Measurements from ENCODE around the gene PRKCA. TPM values are rescaled to one million over a fixed set of nuclear protein-coding genes. Genes with fewer than 3 reads are reported as not detected.

PRKCA gene
- total RNA-seq, 1 experiment from 2014 or later = 20.7 TPM

DNA sequence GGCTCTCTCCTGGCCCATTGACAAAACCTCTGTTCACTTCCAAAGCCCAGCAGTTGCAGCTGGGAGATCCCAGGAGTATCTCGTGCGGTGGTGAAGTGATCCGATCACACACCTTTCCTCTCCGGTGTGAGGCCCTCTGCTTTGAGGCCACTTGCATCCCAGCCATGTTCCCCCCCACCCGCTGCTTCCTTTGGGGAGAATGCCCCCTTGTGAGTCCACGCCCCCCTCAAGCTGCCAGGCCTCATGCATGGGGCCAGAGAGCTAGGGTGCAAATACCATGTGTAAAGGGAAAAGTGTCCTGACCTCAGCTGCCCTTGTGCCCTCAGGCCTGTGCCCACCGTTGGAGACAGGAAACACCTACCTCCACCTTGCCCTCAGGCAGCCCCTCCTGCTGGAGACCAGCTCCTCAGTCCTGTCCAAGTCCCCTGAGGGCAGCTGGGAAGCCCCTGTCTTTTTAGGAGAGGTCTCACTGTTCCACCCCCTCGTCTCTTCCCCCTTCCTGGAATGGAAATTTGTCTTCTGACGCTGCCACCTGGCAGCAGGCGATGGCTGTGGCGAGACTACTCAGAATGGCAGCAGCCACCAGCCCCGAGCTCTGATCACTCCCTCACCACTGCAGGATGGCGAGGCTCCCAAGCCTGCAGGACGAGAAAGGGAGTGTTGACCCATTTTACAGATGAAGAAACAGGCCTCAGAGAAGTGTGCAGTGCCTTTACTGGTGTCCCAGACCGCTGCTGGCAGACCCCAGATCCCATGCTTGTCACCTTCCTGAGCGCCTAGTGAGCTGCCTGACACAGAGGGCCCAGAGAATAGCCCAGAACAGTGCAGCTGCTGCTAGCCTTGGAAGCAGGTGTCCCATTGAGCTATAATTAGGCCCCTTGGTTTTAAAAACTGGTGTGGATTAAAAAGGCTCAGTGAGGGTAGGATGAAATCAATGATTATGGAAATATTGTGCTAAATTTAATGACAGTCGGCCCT lies 411.9 kb downstream of the PRKCA start:
- intact Hi-C loops (cut with micrococcal nuclease) = loop anchor here (1.0 to 10.0 kb wide), 6 partner anchors 186 to 650 kb away; partner anchors contain the start of gene PSMD12
- DNase-seq (ENCODE audit: unreplicated experiment) = no peak
- H3K4me1 Mint-ChIP-seq (ENCODE audit: insufficient read depth, unreplicated experiment) = peaks cover 5% of the 10 kb centered on the region
- H3K27ac Mint-ChIP-seq (ENCODE audit: low read depth, unreplicated experiment) = no peak overlapping the region
- no peaks in the 10 kb centered on the region for H3K9me3 Mint-ChIP-seq (ENCODE audit: unreplicated experiment)
- H3K4me3 Mint-ChIP-seq (ENCODE audit: unreplicated experiment) = no peak overlapping the region
- CTCF ChIA-PET = interaction anchor here (0.6 to 4.5 kb wide), 16 partner anchors 17 to 1394 kb away, joined by 3 to 29 read pairs (median 5); no protein-coding TSS in a partner anchor
- BruUV-seq (replicated peaks) = no TSS peak
- POLR2A ChIA-PET = interaction anchor here (0.5 to 0.7 kb wide), 5 partner anchors 23 to 749 kb away, joined by 3 to 4 read pairs (median 3); no protein-coding TSS in a partner anchor
- no peaks in the 10 kb centered on the region for H3K36me3 Mint-ChIP-seq (ENCODE audit: insufficient read depth, unreplicated experiment)
- no peaks in the 10 kb centered on the region for H3K27me3 Mint-ChIP-seq (ENCODE audit: insufficient read depth, unreplicated experiment)
- TF ChIP-seq, protein P1, sequence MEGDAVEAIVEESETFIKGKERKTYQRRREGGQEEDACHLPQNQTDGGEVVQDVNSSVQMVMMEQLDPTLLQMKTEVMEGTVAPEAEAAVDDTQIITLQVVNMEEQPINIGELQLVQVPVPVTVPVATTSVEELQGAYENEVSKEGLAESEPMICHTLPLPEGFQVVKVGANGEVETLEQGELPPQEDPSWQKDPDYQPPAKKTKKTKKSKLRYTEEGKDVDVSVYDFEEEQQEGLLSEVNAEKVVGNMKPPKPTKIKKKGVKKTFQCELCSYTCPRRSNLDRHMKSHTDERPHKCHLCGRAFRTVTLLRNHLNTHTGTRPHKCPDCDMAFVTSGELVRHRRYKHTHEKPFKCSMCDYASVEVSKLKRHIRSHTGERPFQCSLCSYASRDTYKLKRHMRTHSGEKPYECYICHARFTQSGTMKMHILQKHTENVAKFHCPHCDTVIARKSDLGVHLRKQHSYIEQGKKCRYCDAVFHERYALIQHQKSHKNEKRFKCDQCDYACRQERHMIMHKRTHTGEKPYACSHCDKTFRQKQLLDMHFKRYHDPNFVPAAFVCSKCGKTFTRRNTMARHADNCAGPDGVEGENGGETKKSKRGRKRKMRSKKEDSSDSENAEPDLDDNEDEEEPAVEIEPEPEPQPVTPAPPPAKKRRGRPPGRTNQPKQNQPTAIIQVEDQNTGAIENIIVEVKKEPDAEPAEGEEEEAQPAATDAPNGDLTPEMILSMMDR (IDR thresholded peaks at IDR 0.05; ENCODE audit: unreplicated experiment) = no peak

DNA sequence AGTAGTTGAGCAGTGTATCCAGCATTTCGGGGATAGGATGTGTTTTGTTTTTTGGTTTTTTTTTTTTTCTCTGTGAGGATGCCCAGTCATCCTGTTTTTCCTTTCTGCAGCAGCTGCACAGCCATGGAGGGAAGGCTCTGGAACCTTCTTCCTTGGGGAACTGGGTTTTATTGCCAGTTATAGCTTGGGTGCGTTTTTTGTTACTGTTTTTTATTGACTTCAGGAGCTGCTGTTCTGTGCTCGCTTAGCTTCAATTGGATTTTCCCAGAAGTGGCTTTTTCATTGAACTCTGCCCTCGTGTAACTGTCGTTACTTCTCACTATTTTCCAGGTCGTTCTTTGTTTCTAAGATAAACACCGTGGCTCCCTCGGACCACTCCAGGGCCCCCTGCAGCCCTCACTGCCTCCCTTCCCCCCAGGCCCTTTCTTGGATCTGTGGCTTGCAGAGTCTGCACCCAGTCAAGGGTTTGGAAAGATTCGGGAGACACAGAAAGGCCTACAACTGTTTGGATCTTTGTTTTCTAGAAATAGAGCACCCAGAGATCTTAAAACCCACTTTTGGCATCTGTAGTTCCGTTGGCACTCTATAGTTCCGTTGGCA lies 412.8 kb downstream of the PRKCA start:
- no peak overlapping the region for H3K27ac Mint-ChIP-seq (ENCODE audit: low read depth, unreplicated experiment)
- no peak for DNase-seq (ENCODE audit: unreplicated experiment)
- TF ChIP-seq, protein P1 (IDR thresholded peaks at IDR 0.05; ENCODE audit: unreplicated experiment) = no peak
- ChIA-PET CTCF (interaction anchor here (0.6 to 4.5 kb wide), 12 partner anchors 13 to 1395 kb away, joined by 3 to 29 read pairs (median 7); no protein-coding TSS in a partner anchor), POLR2A (interaction anchor here (0.7 kb wide), 1 partner anchor 442 kb away, joined by 3 read pairs; no protein-coding TSS in a partner anchor)
- H3K4me3 Mint-ChIP-seq (ENCODE audit: unreplicated experiment) = no peak overlapping the region
- H3K4me1 Mint-ChIP-seq (ENCODE audit: insufficient read depth, unreplicated experiment) = peaks cover 5% of the 10 kb centered on the region
- no peaks in the 10 kb centered on the region for H3K9me3 Mint-ChIP-seq (ENCODE audit: unreplicated experiment)
- H3K27me3 Mint-ChIP-seq (ENCODE audit: insufficient read depth, unreplicated experiment) = no peaks in the 10 kb centered on the region
- no TSS peak for BruUV-seq (replicated peaks)
- H3K36me3 Mint-ChIP-seq (ENCODE audit: insufficient read depth, unreplicated experiment) = no peaks in the 10 kb centered on the region
- intact Hi-C loops (cut with micrococcal nuclease) = loop anchor here (1.0 to 10.0 kb wide), 6 partner anchors 185 to 650 kb away; partner anchors contain the start of gene PSMD12

GRCh38 chr17:66715745-66716156 lies 413.3 kb downstream of the PRKCA start:
- DNase-seq (ENCODE audit: unreplicated experiment) = peak; percentile 74
- ChIA-PET POLR2A (interaction anchor here (0.7 kb wide), 1 partner anchor 103 kb away, joined by 4 read pairs; no protein-coding TSS in a partner anchor), CTCF (interaction anchor here (0.6 to 4.5 kb wide), 10 partner anchors 9 to 457 kb away, joined by 3 to 29 read pairs (median 3); no protein-coding TSS in a partner anchor)
- Mint-ChIP-seq H3K4me1 (ENCODE audit: insufficient read depth, unreplicated experiment) (peaks cover 5% of the 10 kb centered on the region), H3K27ac (ENCODE audit: low read depth, unreplicated experiment) (no peak overlapping the region), H3K4me3 (ENCODE audit: unreplicated experiment) (no peak overlapping the region), H3K36me3 (ENCODE audit: insufficient read depth, unreplicated experiment) (no peaks in the 10 kb centered on the region), H3K9me3 (ENCODE audit: unreplicated experiment) (no peaks in the 10 kb centered on the region), H3K27me3 (ENCODE audit: insufficient read depth, unreplicated experiment) (no peaks in the 10 kb centered on the region)
- BruUV-seq (replicated peaks) = no TSS peak
- TF ChIP-seq, protein P1 (IDR thresholded peaks at IDR 0.05; ENCODE audit: unreplicated experiment) = peak; percentile 57
- intact Hi-C loops (cut with micrococcal nuclease) = loop anchor here (1.0 to 10.0 kb wide), 6 partner anchors 185 to 649 kb away; partner anchors contain the start of gene PSMD12

Data from MCF 10A (cell line).